Heart left ventricle (tissue), 16 donors: ENCODE data around the gene PTPRS. TPM values are rescaled to one million over a fixed set of nuclear protein-coding genes. Genes with fewer than 3 reads are reported as not detected.

ENCODE experiments used
- ATAC-seq, 4 donors: fragments of 200-7000 bp; cut with Tn5 transposase; one replicate each; pipeline ENCODE4 v1.9.1; 2020 to 2022; ENCODE audit warnings: moderate library complexity in 4 of 4, mild to moderate bottlenecking in 3 of 4, moderate number of reproducible peaks in 1 of 4
- DNase-seq, 5 donors: peaks; one replicate each; pipeline ENCODE4 v3.0.0-alpha.2; 2020
- H3K27ac ChIP-seq, 12 donors: fragments of 200-600 bp; sonication (generic) in 4 of 12; one replicate each; pipeline versions ENCODE4 v1.5.0 to v1.8.0; 2016 to 2022; ENCODE audit warnings: mild to moderate bottlenecking in 2 of 12
- H3K27me3 ChIP-seq, 9 donors: fragments of 200-600 bp; sonication (generic) in 2 of 9; one replicate each; pipeline versions ENCODE4 v1.5.1 to v1.8.0; 2016 to 2022; ENCODE audit warnings: mild to moderate bottlenecking in 3 of 9
- H3K36me3 ChIP-seq, 9 donors: fragments of 200-600 bp; sonication (generic) in 2 of 9; one replicate each; pipeline versions ENCODE4 v1.5.0 to v1.8.0; 2018 to 2022; ENCODE audit warnings: mild to moderate bottlenecking in 2 of 9
- H3K4me1 ChIP-seq, 12 donors: fragments of 200-600 bp; sonication (generic) in 4 of 12; one replicate each; pipeline versions ENCODE4 v1.5.0 to v1.8.0; 2016 to 2022; ENCODE audit warnings: mild to moderate bottlenecking in 3 of 12
- H3K4me3 ChIP-seq, 12 donors: fragments of 200-600 bp; sonication (generic) in 4 of 12; one replicate each; pipeline versions ENCODE4 v1.5.0 to v1.8.0; 2017 to 2022; ENCODE audit warnings: mild to moderate bottlenecking in 9 of 12, moderate library complexity in 4 of 12
- H3K9me3 ChIP-seq, 12 donors: fragments of 200-600 bp; sonication (generic) in 4 of 12; one replicate each; pipeline versions ENCODE4 v1.5.0 to v1.8.0; 2016 to 2022; ENCODE audit warnings: mild to moderate bottlenecking in 1 of 12
- CTCF ChIP-seq, 12 donors: fragments of 200-600 bp; sonication (generic) in 4 of 12; IDR thresholded peaks; one replicate each; pipeline versions ENCODE4 v1.5.0 to v1.8.0; 2018 to 2022; ENCODE audit warnings: antibody characterized with exemption in 12 of 12, mild to moderate bottlenecking in 5 of 12
- POLR2A ChIP-seq, 2 donors: fragments of 450-650 bp; IDR thresholded peaks; one replicate each; pipeline ENCODE4 v1.6.1; 2017; ENCODE audit warnings: antibody characterized with exemption in 2 of 2, mild to moderate bottlenecking in 2 of 2, moderate library complexity in 2 of 2
- WGBS, 4 donors: extraction: QIAGEN DNeasy Blood & Tissue Kit in 2 of 4; methylation state at CpG; one replicate each; pipeline versions ENCODE4 v1.1.5 to v1.1.7; 2013 to 2018; 5-methylcytosine and 5-hydroxymethylcytosine counted together
- intact Hi-C, 10 donors: fragments of 100-400 bp; cut with DNase I; formaldehyde crosslinking; loops; one replicate each; pipeline versions ENCODE4 v1.11.1 to v1.14.2; 2022
- polyA plus RNA-seq, 2 donors: library from polyadenylated mRNA; stranded (reverse); fragments of 200-250 nt; gene quantifications; one replicate each; pipeline ENCODE4 v1.2.3, GENCODE V29; 2013
- total RNA-seq, 9 donors: library from RNA; depleted of rRNA in 2 of 9; stranded (reverse); fragments of >200 nt in 2 of 9; fragmentation: NEBNext Ultra II Directional in 3 of 9; extraction: Animal tissue kit (Norgen Biotek cat#: 25700) in 3 of 9; gene quantifications; one replicate each; pipeline versions ENCODE4 v1.1.0 to v1.2.4, GENCODE V29; 2016 to 2023
- donor health status: ischemic (EF 13 %, LVEDD 7.1; RV severe dilation, severe dysfunction).
- donor health status: healthy with polysubstance abuse.
- donor health status: DM: no; HTN: yes; CAD: no.
- donor health status: DM: no; HTN: no; CAD: no.
- donor health status: ischemic (EF 25% LVEDD 6.9; RV normal size, moderate dysfunction).
- donor health status: ischemic (EF 25% LVEDD 5.7; RV mildly dilated, moderate dysfunction).
- donor health status: healthy.
- donor health status: DM: yes; HTN: yes; CAD: no.
- donor health status: ischemic (EF 35%, LVEDD 5.7; RV mildly dilated, moderate dysfunction).
- donor health status: nonischemic (EF 11% LVEDD 7.7; RV severe dilation, severe dysfunction).
- donor health status: DM: yes; HTN: yes; CAD: no.
- donor health status: PGD.
- donor health status: ischemic (EF 29% LVEDD 5.4; RV normal size, mild dysfunction).
- donor health status: nonischemic (EF 23%, LVEDD 6.1; RV moderate dilation, normal function).

The PTPRS gene
- total and polyA plus RNA-seq, 11 donors, result 6.3 to 113 (median 33.0) TPM

- Histone ChIP-seq H3K4me1 (no peaks in the 10 kb centered on the region), H3K4me3 (no peak overlapping the region), H3K9me3 (no peaks in the 10 kb centered on the region), H3K36me3 (no peaks in the 10 kb centered on the region), H3K27me3 (peaks cover 0 to 60% (median 9%) of the 10 kb centered on the region in 9 donors), H3K27ac (no peak overlapping the region)
- ATAC-seq (no peak), DNase-seq (no peak)
- 20 to 29% (median 25%) methylated on average over 13 of the region's 13 CpGs for WGBS, 4 donors
- TF ChIP-seq CTCF (IDR thresholded peaks at IDR 0.05), result no peak
- no peak for TF ChIP-seq POLR2A (IDR thresholded peaks at IDR 0.05)
- intact Hi-C loops, result no loop called here
Observed at GRCh38 chr19:5356918-5357317, 16.3 kb upstream of the PTPRS start.

GRCh38 chr19:5356428-5356827 is 15.8 kb upstream of the PTPRS start:
- peaks cover 0 to 63% (median 9%) of the 10 kb centered on the region in 9 donors for H3K27me3 ChIP-seq
- TF ChIP-seq CTCF (IDR thresholded peaks at IDR 0.05) (no peak), POLR2A (IDR thresholded peaks at IDR 0.05) (no peak)

DNA sequence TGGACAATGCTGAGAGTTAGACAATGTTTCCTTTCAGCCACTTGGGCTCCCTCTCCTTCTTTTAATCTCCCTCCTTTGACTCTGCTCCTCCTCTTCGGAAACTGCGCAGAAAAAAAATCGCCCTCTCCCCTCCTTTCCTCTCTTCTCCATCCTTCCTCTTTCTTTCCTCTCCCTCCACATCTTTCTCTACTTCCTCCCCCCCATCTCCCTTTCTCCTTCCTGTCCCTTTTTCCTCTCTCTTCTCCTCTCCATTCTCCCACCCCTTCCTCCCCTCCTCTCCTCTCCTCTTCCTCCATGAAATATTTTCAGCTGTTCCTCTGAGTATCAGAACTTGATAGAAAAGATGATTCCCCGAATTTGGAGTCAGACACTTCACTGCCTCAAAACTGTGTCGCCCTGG is 15.1 kb upstream of the PTPRS start:
- no peak overlapping the region for H3K27ac ChIP-seq
- H3K9me3 ChIP-seq, result no peaks in the 10 kb centered on the region
- DNase-seq, result no peak
- intact Hi-C loops, result no loop called here
- no peaks in the 10 kb centered on the region for H3K36me3 ChIP-seq
- no peak overlapping the region for H3K4me3 ChIP-seq
- TF ChIP-seq CTCF (IDR thresholded peaks at IDR 0.05), result no peak
- TF ChIP-seq POLR2A (IDR thresholded peaks at IDR 0.05), result no peak
- H3K27me3 ChIP-seq, result peaks cover 0 to 63% (median 9%) of the 10 kb centered on the region in 9 donors
- 60 to 73% (median 63%) methylated on average over 5 of the region's 5 CpGs for WGBS, 4 donors
- no peak for ATAC-seq
- no peaks in the 10 kb centered on the region for H3K4me1 ChIP-seq

More at GRCh38 chr19:5356428-5356827, 15.8 kb upstream of the PTPRS start:
- Histone ChIP-seq H3K9me3 (no peaks in the 10 kb centered on the region), H3K36me3 (no peaks in the 10 kb centered on the region), H3K4me3 (no peak overlapping the region), H3K27ac (no peak overlapping the region), H3K4me1 (no peaks in the 10 kb centered on the region)
- ATAC-seq (no peak), DNase-seq (no peak)
- intact Hi-C loops, result no loop called here
- 79 to 85% (median 82%) methylated on average over 5 of the region's 5 CpGs for WGBS, 4 donors

DNA sequence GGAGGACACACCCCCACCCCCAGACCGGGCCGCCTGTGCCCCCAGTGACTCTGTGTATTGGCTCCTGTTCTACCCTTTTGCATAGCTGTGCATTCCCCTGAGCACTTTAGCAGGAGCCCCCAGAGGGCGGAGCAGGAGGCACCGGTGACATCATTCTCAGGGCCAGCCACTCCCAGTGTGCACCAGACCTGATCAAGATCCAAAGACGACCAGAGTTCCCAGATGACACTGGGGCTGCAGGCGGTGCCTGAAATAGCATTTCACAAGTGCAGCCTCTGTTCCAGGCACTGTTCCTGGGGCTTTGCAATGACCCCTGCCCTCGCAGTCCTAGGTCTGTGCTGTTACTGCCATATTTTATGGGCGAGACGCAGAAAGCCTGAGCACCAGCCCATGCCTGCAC is 14.5 kb upstream of the PTPRS start:
- H3K9me3 ChIP-seq, result no peaks in the 10 kb centered on the region
- no peak overlapping the region for H3K27ac ChIP-seq
- no peaks in the 10 kb centered on the region for H3K4me1 ChIP-seq
- ATAC-seq (no peak), DNase-seq (no peak)
- TF ChIP-seq CTCF (IDR thresholded peaks at IDR 0.05), result no peak
- H3K27me3 ChIP-seq, result peaks cover 0 to 62% (median 9%) of the 10 kb centered on the region in 9 donors
- intact Hi-C loops, result no loop called here
- no peaks in the 10 kb centered on the region for H3K36me3 ChIP-seq
- WGBS, 4 donors, result 46 to 63% (median 51%) methylated on average over 6 to 9 of the region's 9 CpGs
- H3K4me3 ChIP-seq, result no peak overlapping the region
